ENCODE data around the gene GBGT1. TPM values are rescaled to one million over a fixed set of nuclear protein-coding genes. Genes with fewer than 3 reads are reported as not detected.

Gene GBGT1
- total and polyA plus RNA-seq, 2 donors (not counting 1 experiment from before 2014, with no cell fraction given), result 19.6 to 52.7 TPM

DNA sequence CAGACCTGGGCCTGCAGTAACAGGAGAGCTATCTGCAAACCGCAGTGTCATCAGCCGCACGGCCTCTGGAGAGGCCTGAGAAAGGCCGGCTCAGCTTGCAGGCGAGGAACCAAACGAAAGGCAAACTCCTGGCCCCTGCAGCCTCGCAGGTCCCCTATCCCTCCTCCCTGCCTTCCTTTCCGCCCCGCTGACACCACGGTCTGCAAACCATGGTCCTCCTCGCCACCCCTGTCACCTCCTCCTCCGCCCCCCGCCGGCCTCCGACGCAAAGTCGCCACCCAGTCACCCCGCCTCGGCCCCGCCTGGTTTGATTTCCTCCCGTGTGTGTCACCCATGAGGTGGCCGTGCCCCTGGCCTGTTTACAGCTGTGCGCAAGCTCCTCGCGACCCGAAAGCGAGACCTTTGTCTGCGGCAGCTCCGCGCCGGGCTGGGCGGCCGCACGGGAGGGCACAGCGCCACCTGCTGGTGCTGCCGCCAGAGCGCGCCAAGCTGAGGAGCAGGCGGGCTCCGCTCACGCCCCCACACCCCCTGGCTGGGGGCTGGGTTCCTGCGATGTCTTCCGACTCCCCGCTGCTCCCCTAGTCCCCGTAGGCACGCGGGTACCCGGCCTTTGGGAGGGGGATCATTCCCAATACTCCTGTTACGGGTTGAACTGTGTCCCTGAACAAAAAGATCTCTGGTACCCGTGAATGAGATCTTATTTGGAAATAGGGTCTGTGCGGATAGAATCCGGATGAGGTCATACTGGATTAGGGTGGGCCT, 19.4 kb downstream of the GBGT1 start:
- Histone ChIP-seq H3K4me2 (replicated peaks; ENCODE audit: low read depth, low read length, poor library complexity, severe bottlenecking) (peak overlapping the region; percentile 85), H2AFZ (ENCODE audit: insufficient read depth, low read depth, low read length, poor library complexity, severe bottlenecking) (no peak overlapping the region), H3K9me3 (ENCODE audit: control extremely low read depth in 1 of 3, control insufficient read depth in 2 of 3, insufficient read depth in 1 of 3, low read length in 2 of 3) (no peaks in the 10 kb centered on the region), H3K4me3 (ENCODE audit: control extremely low read depth in 1 of 5, extremely low read depth in 1 of 5, insufficient read depth in 1 of 5, low read depth in 2 of 5, low read length in 4 of 5) (peak overlapping the region in 4 of 5 experiments; percentile 28 to 43 (median 38)), H3K79me2 (ENCODE audit: control insufficient read depth, insufficient read depth, low read length) (peaks cover 84% of the 10 kb centered on the region), H4K20me1 (ENCODE audit: control insufficient read depth, insufficient read depth, low read length, poor library complexity, severe bottlenecking) (peaks cover 72% of the 10 kb centered on the region), H3K4me1 (ENCODE audit: control insufficient read depth in 2 of 2, insufficient read depth in 2 of 2, low read length in 2 of 2) (peaks cover 29 to 56% of the 10 kb centered on the region in 2 donors), H3K9ac (ENCODE audit: low read length) (peak overlapping the region; percentile 52), H3K27ac (ENCODE audit: low read length in 2 of 2) (peak overlapping the region; percentile 64 to 67), H3K27me3 (replicated peaks in 1 of 4; ENCODE audit: control extremely low read depth in 1 of 4, control insufficient read depth in 3 of 4, insufficient read depth in 4 of 4, low read length in 3 of 4) (no peaks in the 10 kb centered on the region), H3K36me3 (replicated peaks in 1 of 2; ENCODE audit: control extremely low read depth in 1 of 2, control insufficient read depth in 1 of 2, extremely low read depth in 1 of 2, insufficient read depth in 2 of 2, low read length in 1 of 2) (no peaks in the 10 kb centered on the region)
- intact Hi-C loops (cut with micrococcal nuclease), result loop anchor here (1.0 to 2.0 kb wide), 7 partner anchors 11 to 256 kb away; partner anchors contain the start of genes GTF3C5 and RALGDS
- H3K4me3 Mint-ChIP-seq, result peak overlapping the region; percentile 84
- ChIA-PET POLR2A (interaction anchor here (0.5 to 1.9 kb wide), 11 partner anchors 9 to 334 kb away, joined by 3 to 22 read pairs (median 5); partner anchors contain the start of genes GTF3C5, RALGDS and SLC2A6), CTCF (interaction anchor here (0.6 to 12.7 kb wide), 23 partner anchors 9 to 334 kb away, joined by 3 to 599 read pairs (median 6); partner anchors contain the start of genes GTF3C5 and RALGDS)
- ATAC-seq (ENCODE audit: low read depth) (peak; percentile 65), DNase-seq (peak; percentile 94)
- no peaks in the 10 kb centered on the region for H3K27me3 Mint-ChIP-seq
- 11% methylated on average over 45 of the region's 52 CpGs for WGBS (ENCODE audit: insufficient coverage)
- no peaks in the 10 kb centered on the region for H3K9me3 Mint-ChIP-seq (ENCODE audit: insufficient read depth)
- peak overlapping the region; percentile 86 for H3K27ac Mint-ChIP-seq
- TF ChIP-seq EZH2 (IDR thresholded peaks at IDR 0.05; ENCODE audit: borderline replicate concordance, insufficient read depth, low read depth, low read length, poor library complexity, severe bottlenecking), result no peak
- TF ChIP-seq, protein P1, sequence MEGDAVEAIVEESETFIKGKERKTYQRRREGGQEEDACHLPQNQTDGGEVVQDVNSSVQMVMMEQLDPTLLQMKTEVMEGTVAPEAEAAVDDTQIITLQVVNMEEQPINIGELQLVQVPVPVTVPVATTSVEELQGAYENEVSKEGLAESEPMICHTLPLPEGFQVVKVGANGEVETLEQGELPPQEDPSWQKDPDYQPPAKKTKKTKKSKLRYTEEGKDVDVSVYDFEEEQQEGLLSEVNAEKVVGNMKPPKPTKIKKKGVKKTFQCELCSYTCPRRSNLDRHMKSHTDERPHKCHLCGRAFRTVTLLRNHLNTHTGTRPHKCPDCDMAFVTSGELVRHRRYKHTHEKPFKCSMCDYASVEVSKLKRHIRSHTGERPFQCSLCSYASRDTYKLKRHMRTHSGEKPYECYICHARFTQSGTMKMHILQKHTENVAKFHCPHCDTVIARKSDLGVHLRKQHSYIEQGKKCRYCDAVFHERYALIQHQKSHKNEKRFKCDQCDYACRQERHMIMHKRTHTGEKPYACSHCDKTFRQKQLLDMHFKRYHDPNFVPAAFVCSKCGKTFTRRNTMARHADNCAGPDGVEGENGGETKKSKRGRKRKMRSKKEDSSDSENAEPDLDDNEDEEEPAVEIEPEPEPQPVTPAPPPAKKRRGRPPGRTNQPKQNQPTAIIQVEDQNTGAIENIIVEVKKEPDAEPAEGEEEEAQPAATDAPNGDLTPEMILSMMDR (IDR thresholded peaks at IDR 0.05), result peak; percentile 98
- H3K4me1 Mint-ChIP-seq, result peaks cover 64% of the 10 kb centered on the region

Data from B cell (primary cell).